CD4-positive, alpha-beta T cell treated with Interleukin-21 for 1 hour (primary cell): ENCODE data around the gene TULP1.

Source experiments
- DNase-seq: peaks from one replicate; pipeline ENCODE4 v3.0.0-alpha.2; 2020

The TULP1 gene

GRCh38 chr6:35454391-35455110 lies 58.1 kb downstream of the TULP1 start:
- DNase-seq = no peak

GRCh38 chr6:35453236-35453635 lies 59.5 kb downstream of the TULP1 start:
- no peak for DNase-seq

- peak; percentile 94 for DNase-seq
These were observed 60.3 kb downstream of the TULP1 start, which contains the start of gene FANCE for GRCh38 chr6:35452183-35453090. Gene FANCE, plus strand, starts transcription at chr6:35452338. Its CDS starts 208 bp downstream, at chr6:35452546.

GRCh38 chr6:35451354-35452182 lies 61.1 kb downstream of the TULP1 start:
- no peak for DNase-seq

- peak; percentile 82 for DNase-seq
These were observed 63.3 kb downstream of the TULP1 start for GRCh38 chr6:35449287-35449881.

- DNase-seq = no peak
These were observed 64.5 kb downstream of the TULP1 start for GRCh38 chr6:35448191-35448590.
